Measurements from ENCODE around the gene LMAN2L. TPM values are rescaled to one million over a fixed set of nuclear protein-coding genes. Genes with fewer than 3 reads are reported as not detected.

Gene LMAN2L
- total and polyA plus RNA-seq, 2 of the 8 experiments (the other 6 are each of a cell fraction or from before 2014, with no cell fraction given) = 14.3 to 17.6 TPM

- no peaks in the 10 kb centered on the region for H3K27me3 ChIP-seq (replicated peaks in 1 of 4; ENCODE audit: control insufficient read depth in 3 of 4, extremely low read depth in 1 of 4, insufficient read depth in 3 of 4, low read length in 3 of 4)
- DNase-seq (ENCODE audit: low read depth in 1 of 2, low spot score in 2 of 2) (no peak), FAIRE-seq (no peak)
- no peak overlapping the region for H2BK20ac ChIP-seq (ENCODE audit: low read length)
- H3K23me2 ChIP-seq (ENCODE audit: low read depth, low read length) = no peaks in the 10 kb centered on the region
- no peaks in the 10 kb centered on the region for H3K4me1 ChIP-seq (replicated peaks in 1 of 4; ENCODE audit: control insufficient read depth in 3 of 4, insufficient read depth in 4 of 4, low read length in 3 of 4)
- H3K4me3 ChIP-seq (ENCODE audit: extremely low read depth in 1 of 4, insufficient read depth in 2 of 4, low read depth in 3 of 4, low read length in 4 of 4) = no peak overlapping the region
- no peak overlapping the region for H3K4ac ChIP-seq (replicated peaks; ENCODE audit: insufficient read length, low read depth, low read length)
- H4K91ac ChIP-seq (replicated peaks; ENCODE audit: insufficient read length, low read length) = no peak overlapping the region
- H3K14ac ChIP-seq (ENCODE audit: insufficient read length) = no peak overlapping the region
- H2AFZ ChIP-seq (ENCODE audit: low read length) = no peak overlapping the region
- H3K18ac ChIP-seq (ENCODE audit: extremely low read depth, low read length) = no peak overlapping the region
- ChIA-PET CTCF (ENCODE audit: partially characterized antibody) (interaction anchor here (1.6 to 2.3 kb wide), 2 partner anchors 9 to 12 kb away, joined by 3 to 14 read pairs; no protein-coding TSS in a partner anchor), POLR2A (ENCODE audit: partially characterized antibody) (interaction anchor here (0.6 kb wide), 1 partner anchor 54 kb away, joined by 3 read pairs; no protein-coding TSS in a partner anchor)
- no peak overlapping the region for H3K27ac ChIP-seq (ENCODE audit: low read depth, low read length)
- H4K8ac ChIP-seq (ENCODE audit: extremely low read depth, insufficient read depth, low read length) = no peak overlapping the region
- no peak overlapping the region for H4K5ac ChIP-seq (ENCODE audit: insufficient read length, low read depth, low read length)
- H4K20me1 ChIP-seq (replicated peaks in 1 of 2; ENCODE audit: control insufficient read depth in 1 of 2, insufficient read depth in 2 of 2, low read length in 2 of 2) = no peaks in the 10 kb centered on the region
- H2BK15ac ChIP-seq (ENCODE audit: low read length) = no peak overlapping the region
- H3K9me3 ChIP-seq (ENCODE audit: insufficient read depth in 2 of 2, low read depth in 1 of 2, low read length in 1 of 2) = no peaks in the 10 kb centered on the region
- H3K4me2 ChIP-seq (ENCODE audit: insufficient read depth in 1 of 2, low read depth in 2 of 2, low read length in 2 of 2) = no peak overlapping the region
- H3K9ac ChIP-seq (replicated peaks in 1 of 4; ENCODE audit: extremely low read depth in 1 of 4, low read depth in 3 of 4, low read length in 3 of 4) = no peak overlapping the region
- H3K36me3 ChIP-seq (ENCODE audit: control insufficient read depth in 2 of 4, insufficient read depth in 4 of 4, low read length in 3 of 4) = no peaks in the 10 kb centered on the region
- H2BK12ac ChIP-seq (ENCODE audit: low read depth, low read length) = no peak overlapping the region
- no peak overlapping the region for H2BK120ac ChIP-seq (replicated peaks; ENCODE audit: low read depth, low read length)
- H3K79me1 ChIP-seq (ENCODE audit: low read depth, low read length) = 0 out of 2 replicates have a peak, but pooled peaks cover 2% of the 10 kb centered on the region
- no peak overlapping the region for H2BK5ac ChIP-seq (ENCODE audit: low read depth, low read length)
- 89% methylated on average over 17 of the region's 17 CpGs; no CpG with 5 or more reads in 1 of the 2 experiments for WGBS, 2 experiments (ENCODE audit: extremely low coverage in 1 of 2, insufficient coverage in 1 of 2, insufficient read length in 1 of 2, insufficient replicate concordance in 2 of 2, low coverage in 1 of 2, low lambda C conversion rate in 2 of 2, missing lambda C conversion rate in 1 of 2)
- no peaks in the 10 kb centered on the region for H3K79me2 ChIP-seq (ENCODE audit: control insufficient read depth in 1 of 2, insufficient read depth in 2 of 2, low read length in 2 of 2)
- no peak overlapping the region for H3K56ac ChIP-seq (replicated peaks; ENCODE audit: insufficient read length, low read depth, low read length)
- no peak overlapping the region for H2AK5ac ChIP-seq (ENCODE audit: low read depth, low read length)
- H3K23ac ChIP-seq (ENCODE audit: insufficient read length) = no peak overlapping the region
- no peak for TF ChIP-seq CBX8 (IDR thresholded peaks at IDR 0.05; ENCODE audit: borderline replicate concordance, low read depth, low read length)
- TF ChIP-seq RNF2 (IDR thresholded peaks at IDR 0.05; ENCODE audit: borderline replicate concordance, low read depth, low read length, missing control alignments, poor library complexity, severe bottlenecking) = no peak
- no peak for TF ChIP-seq BACH1 (IDR thresholded peaks at IDR 0.05; ENCODE audit: low read length)
- no peak for TF ChIP-seq CHD2 (IDR thresholded peaks at IDR 0.05; ENCODE audit: low read length)
- TF ChIP-seq SIRT6 (IDR thresholded peaks at IDR 0.05; ENCODE audit: low read length) = no peak
Measured at GRCh38 chr2:96788442-96789244, 48.8 kb upstream of the LMAN2L start.

All from H1 (cell line).